KMS-11 (cell line): Measurements from ENCODE around the gene GRIN3A.

ENCODE experiments used
- H2AFZ ChIP-seq: fragments of 200-600 bp; sonication (generic); 2 replicates; pipeline ENCODE4 v1.6.1; 2016; ENCODE audit warnings: antibody characterized with exemption, mixed run types, low read depth
- H3K27ac ChIP-seq: fragments of 200-600 bp; sonication (generic); 2 replicates; pipeline ENCODE4 v1.6.1; 2016; ENCODE audit warnings: mild to moderate bottlenecking, mixed run types
- H3K27me3 ChIP-seq: fragments of 200-600 bp; sonication (generic); 2 replicates; pipeline ENCODE4 v1.6.1; 2017; ENCODE audit warnings: mild to moderate bottlenecking, low read depth, mixed run types, moderate library complexity; ENCODE audit not compliant: insufficient read depth
- H3K36me3 ChIP-seq: fragments of 200-600 bp; sonication (generic); 2 replicates; pipeline ENCODE4 v1.6.1; 2017; ENCODE audit warnings: mild to moderate bottlenecking, mixed run types; ENCODE audit not compliant: insufficient read depth
- H3K4me1 ChIP-seq: fragments of 200-600 bp; sonication (generic); 2 replicates; pipeline ENCODE4 v1.6.1; 2016; ENCODE audit warnings: mild to moderate bottlenecking, low read depth, mixed run types; ENCODE audit not compliant: poor library complexity, severe bottlenecking
- H3K4me2 ChIP-seq: fragments of 200-600 bp; sonication (generic); 2 replicates; pipeline ENCODE4 v1.7.0; 2016; ENCODE audit warnings: mild to moderate bottlenecking, mixed run types
- H3K4me3 ChIP-seq: fragments of 200-600 bp; sonication (generic); IDR thresholded peaks from 2 replicates; pipeline ENCODE4 v1.6.1; 2017; ENCODE audit warnings: low read depth, low read length, mixed read lengths; ENCODE audit not compliant: insufficient read depth
- H3K79me2 ChIP-seq: fragments of 200-600 bp; sonication (generic); 2 replicates; pipeline ENCODE4 v1.6.1; 2016; ENCODE audit warnings: low read depth, mixed run types; ENCODE audit not compliant: insufficient read depth
- H3K9ac ChIP-seq: fragments of 200-600 bp; sonication (generic); 2 replicates; pipeline ENCODE4 v1.6.1; 2016; ENCODE audit warnings: mild to moderate bottlenecking, mixed run types
- H4K20me1 ChIP-seq: fragments of 200-600 bp; sonication (generic); 2 replicates; pipeline ENCODE4 v1.6.1; 2016; ENCODE audit warnings: mild to moderate bottlenecking, mixed run types; ENCODE audit not compliant: insufficient read depth
- TF ChIP-seq, protein P1 (sequence below): fragments of 200-600 bp; sonication (generic); conservative IDR thresholded peaks from 2 replicates; pipeline ENCODE4 v1.6.1; 2017; ENCODE audit warnings: low read depth, mild to moderate bottlenecking, antibody characterized with exemption, low read length, moderate library complexity, mixed read lengths

GRIN3A gene

DNA sequence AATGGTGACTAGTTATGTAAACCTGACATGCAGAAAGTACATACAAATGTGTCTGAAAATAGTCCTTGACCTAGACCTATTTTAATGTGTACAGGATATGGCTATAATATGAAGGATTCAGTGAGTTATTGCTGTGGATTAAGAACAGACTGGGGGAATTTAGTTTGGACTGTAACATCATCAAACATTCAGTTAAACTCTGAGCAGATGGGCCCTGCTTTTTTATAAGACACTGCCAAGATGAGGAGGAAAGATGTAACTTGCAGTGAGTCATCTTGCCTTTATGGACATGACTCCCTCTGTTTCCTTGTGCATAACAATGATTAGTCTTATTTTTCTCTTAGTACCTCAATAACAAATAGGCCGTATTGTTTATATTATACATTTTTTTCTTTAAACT is 155.9 kb downstream of the GRIN3A start:
- Histone ChIP-seq H2AFZ (no peak overlapping the region), H3K27me3 (no peaks in the 10 kb centered on the region), H3K79me2 (no peaks in the 10 kb centered on the region), H3K27ac (no peak overlapping the region), H4K20me1 (no peaks in the 10 kb centered on the region), H3K4me1 (no peaks in the 10 kb centered on the region), H3K9ac (no peak overlapping the region), H3K4me3 (no peak overlapping the region), H3K4me2 (no peak overlapping the region), H3K36me3 (no peaks in the 10 kb centered on the region)
- TF ChIP-seq, protein P1, sequence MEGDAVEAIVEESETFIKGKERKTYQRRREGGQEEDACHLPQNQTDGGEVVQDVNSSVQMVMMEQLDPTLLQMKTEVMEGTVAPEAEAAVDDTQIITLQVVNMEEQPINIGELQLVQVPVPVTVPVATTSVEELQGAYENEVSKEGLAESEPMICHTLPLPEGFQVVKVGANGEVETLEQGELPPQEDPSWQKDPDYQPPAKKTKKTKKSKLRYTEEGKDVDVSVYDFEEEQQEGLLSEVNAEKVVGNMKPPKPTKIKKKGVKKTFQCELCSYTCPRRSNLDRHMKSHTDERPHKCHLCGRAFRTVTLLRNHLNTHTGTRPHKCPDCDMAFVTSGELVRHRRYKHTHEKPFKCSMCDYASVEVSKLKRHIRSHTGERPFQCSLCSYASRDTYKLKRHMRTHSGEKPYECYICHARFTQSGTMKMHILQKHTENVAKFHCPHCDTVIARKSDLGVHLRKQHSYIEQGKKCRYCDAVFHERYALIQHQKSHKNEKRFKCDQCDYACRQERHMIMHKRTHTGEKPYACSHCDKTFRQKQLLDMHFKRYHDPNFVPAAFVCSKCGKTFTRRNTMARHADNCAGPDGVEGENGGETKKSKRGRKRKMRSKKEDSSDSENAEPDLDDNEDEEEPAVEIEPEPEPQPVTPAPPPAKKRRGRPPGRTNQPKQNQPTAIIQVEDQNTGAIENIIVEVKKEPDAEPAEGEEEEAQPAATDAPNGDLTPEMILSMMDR, result no peak

DNA sequence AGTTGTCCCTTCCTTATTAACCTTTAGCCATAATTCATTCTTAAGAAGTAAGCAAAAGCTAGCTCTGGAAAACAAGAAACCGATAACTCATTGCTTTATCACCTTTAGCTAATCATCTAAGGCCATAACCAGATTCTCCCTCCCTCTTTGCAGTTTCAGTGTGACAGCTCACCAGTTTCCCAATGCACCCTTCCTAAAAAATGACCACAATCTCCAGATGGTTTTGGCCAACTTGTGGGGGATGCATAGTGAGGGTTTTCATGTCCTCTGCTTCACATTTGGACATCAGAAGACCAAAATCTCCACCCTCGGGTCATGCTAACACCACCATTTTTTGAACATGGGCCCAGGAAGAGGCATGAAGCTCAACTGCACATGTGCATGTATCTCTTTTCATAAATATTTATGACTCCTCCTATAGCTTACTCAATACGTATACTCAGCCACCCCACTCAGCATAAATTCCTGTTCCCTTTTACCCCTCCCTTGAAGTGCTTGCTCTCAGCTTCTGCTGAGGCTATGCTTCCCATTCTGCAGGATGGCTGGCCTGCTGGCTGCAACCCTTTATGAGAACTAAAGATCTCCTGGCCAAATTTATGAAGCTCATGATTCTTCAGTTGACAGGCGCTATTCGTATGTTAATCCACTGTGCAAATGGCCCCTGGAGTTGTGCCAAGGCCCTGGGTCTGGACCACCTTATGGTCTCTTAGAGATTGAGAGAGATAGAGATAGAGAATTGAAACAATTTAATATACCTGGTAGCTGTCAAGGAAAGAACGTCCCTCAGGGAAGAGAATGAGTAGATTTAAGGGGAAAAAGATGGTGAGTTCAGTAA is 158.5 kb downstream of the GRIN3A start:
- TF ChIP-seq, protein P1, result no peak
- Histone ChIP-seq H2AFZ (no peak overlapping the region), H3K9ac (no peak overlapping the region), H3K36me3 (no peaks in the 10 kb centered on the region), H3K27me3 (no peaks in the 10 kb centered on the region), H3K4me3 (no peak overlapping the region), H4K20me1 (no peaks in the 10 kb centered on the region), H3K79me2 (no peaks in the 10 kb centered on the region), H3K4me1 (no peaks in the 10 kb centered on the region), H3K27ac (no peak overlapping the region), H3K4me2 (no peak overlapping the region)

DNA sequence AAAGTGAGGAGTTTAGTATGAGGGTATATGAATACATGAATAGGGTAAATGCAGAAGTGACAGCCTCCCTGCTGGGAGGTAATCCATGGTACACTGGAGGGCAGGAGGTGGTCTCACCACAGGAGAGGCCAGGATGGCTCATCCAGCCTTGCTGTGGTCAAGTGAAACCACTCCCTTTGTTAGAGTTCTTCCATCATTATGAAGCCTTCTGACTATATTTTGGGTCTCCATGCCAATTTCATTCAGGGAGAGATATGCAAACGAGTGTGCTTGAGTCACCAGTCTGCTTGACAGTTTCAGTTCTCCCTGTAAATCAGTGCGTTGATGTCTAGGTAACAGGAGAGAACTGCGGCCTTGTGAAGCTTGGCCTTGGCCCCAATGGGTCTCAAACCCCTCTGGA is 160.1 kb downstream of the GRIN3A start:
- H3K4me2 ChIP-seq, result no peak overlapping the region
- H3K9ac ChIP-seq, result no peak overlapping the region
- H3K27me3 ChIP-seq, result no peaks in the 10 kb centered on the region
- H2AFZ ChIP-seq, result no peak overlapping the region
- H3K79me2 ChIP-seq, result no peaks in the 10 kb centered on the region
- no peak overlapping the region for H3K4me3 ChIP-seq
- no peaks in the 10 kb centered on the region for H3K36me3 ChIP-seq
- TF ChIP-seq, protein P1, result no peak
- no peaks in the 10 kb centered on the region for H3K4me1 ChIP-seq
- no peaks in the 10 kb centered on the region for H4K20me1 ChIP-seq
- no peak overlapping the region for H3K27ac ChIP-seq

DNA sequence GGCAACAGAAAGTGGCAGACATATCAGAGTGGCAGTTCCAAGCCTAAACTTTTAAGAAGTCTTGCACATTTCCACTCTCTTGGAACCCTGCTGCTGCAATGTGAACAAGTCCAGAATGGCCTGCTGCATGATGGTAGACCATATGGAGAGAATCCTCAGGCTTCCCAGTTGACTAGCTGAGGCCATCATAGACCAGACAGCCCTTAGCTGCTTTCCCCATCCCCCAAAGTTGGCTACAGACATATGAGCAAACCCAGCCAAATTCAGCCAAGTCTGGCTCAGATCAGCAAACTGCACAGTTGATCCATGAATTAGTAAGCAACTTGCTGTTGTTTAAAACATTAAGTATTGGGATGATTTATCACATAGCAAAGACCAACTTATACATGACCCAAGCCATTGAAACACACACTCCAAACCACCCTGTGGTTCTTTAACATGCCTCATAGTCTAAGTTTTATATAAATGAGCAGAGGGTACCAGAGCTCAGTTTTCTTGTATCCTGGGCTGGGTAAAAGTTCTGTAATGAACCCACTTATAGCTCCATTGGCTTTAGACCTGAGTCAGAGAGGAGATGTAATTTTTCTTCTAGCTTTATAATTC is 163.6 kb downstream of the GRIN3A start:
- Histone ChIP-seq H4K20me1 (no peaks in the 10 kb centered on the region), H3K27me3 (no peaks in the 10 kb centered on the region), H3K36me3 (no peaks in the 10 kb centered on the region), H2AFZ (no peak overlapping the region), H3K4me2 (no peak overlapping the region), H3K79me2 (no peaks in the 10 kb centered on the region), H3K4me3 (no peak overlapping the region), H3K4me1 (no peaks in the 10 kb centered on the region), H3K27ac (no peak overlapping the region), H3K9ac (no peak overlapping the region)
- TF ChIP-seq, protein P1, result no peak
